Omental fat pad (tissue), 4 donors: ENCODE measurements around the gene BTNL8. TPM values are rescaled to one million over a fixed set of nuclear protein-coding genes. Genes with fewer than 3 reads are reported as not detected.

Experiments
- ATAC-seq: fragments of 150-250 bp; one replicate; pipeline ENCODE4 v1.9.1; 2016; ENCODE audit warnings: mild to moderate bottlenecking, moderate library complexity; ENCODE audit not compliant: low FRiP score
- DNase-seq: peaks from one replicate; pipeline ENCODE4 v3.0.0-alpha.2; 2019; ENCODE audit warnings: low spot score
- total RNA-seq, 4 donors: library from RNA; depleted of rRNA; stranded (reverse); fragments of >200 nt; gene quantifications; one replicate each; pipeline ENCODE4 v1.1.0, GENCODE V29; 2016
- TF ChIP-seq, protein P1 (sequence below), 3 donors: fragments of 450-650 bp; IDR thresholded peaks; one replicate each; pipeline ENCODE4 v1.5.1; 2016 to 2017; ENCODE audit warnings: antibody characterized with exemption in 3 of 3, mild to moderate bottlenecking in 3 of 3, moderate library complexity in 2 of 3

The BTNL8 gene
- total RNA-seq, 4 donors from 2014 or later, result 1.3 to 8.8 (median 3.0) TPM

GRCh38 chr5:180960209-180960608 is 61.2 kb downstream of the BTNL8 start:
- ATAC-seq, result no peak
- TF ChIP-seq, protein P1, sequence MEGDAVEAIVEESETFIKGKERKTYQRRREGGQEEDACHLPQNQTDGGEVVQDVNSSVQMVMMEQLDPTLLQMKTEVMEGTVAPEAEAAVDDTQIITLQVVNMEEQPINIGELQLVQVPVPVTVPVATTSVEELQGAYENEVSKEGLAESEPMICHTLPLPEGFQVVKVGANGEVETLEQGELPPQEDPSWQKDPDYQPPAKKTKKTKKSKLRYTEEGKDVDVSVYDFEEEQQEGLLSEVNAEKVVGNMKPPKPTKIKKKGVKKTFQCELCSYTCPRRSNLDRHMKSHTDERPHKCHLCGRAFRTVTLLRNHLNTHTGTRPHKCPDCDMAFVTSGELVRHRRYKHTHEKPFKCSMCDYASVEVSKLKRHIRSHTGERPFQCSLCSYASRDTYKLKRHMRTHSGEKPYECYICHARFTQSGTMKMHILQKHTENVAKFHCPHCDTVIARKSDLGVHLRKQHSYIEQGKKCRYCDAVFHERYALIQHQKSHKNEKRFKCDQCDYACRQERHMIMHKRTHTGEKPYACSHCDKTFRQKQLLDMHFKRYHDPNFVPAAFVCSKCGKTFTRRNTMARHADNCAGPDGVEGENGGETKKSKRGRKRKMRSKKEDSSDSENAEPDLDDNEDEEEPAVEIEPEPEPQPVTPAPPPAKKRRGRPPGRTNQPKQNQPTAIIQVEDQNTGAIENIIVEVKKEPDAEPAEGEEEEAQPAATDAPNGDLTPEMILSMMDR (IDR thresholded peaks at IDR 0.05), result no peak

GRCh38 chr5:180969406-180969805 is 70.4 kb downstream of the BTNL8 start:
- DNase-seq (no peak), ATAC-seq (no peak)
- TF ChIP-seq, protein P1 (IDR thresholded peaks at IDR 0.05), result no peak

More at GRCh38 chr5:180960209-180960608, 61.2 kb downstream of the BTNL8 start:
- no peak for DNase-seq

DNA sequence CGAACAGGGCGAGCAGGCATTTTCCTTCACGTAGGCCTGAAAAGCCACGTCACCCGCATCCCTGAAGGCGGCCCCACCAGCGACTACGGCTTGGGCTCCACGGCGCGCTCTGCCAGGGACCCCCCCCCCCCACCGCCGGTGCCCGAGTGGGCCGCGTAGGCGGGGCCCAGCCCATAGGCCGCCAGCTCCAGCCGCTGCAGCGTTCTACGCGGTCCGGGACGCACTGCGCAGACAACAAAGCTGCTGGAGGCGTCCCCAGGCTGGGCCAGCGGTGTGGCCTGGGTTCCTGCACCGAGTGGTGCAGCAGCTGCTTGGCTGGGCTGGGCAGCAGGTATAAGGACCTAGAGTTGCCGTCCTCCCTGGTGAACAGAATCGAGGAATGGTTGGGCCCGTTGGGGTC is 71.4 kb downstream of the BTNL8 start:
- no peak for DNase-seq
- TF ChIP-seq, protein P1 (IDR thresholded peaks at IDR 0.05), result no peak
- no peak for ATAC-seq

- DNase-seq, result no peak
- ATAC-seq, result no peak
- TF ChIP-seq, protein P1 (IDR thresholded peaks at IDR 0.05), result no peak
Observed at GRCh38 chr5:180970875-180971274, 71.9 kb downstream of the BTNL8 start.

GRCh38 chr5:180974612-180975315 is 75.8 kb downstream of the BTNL8 start:
- DNase-seq, result no peak
- TF ChIP-seq, protein P1 (IDR thresholded peaks at IDR 0.05), result no peak
- ATAC-seq, result no peak

GRCh38 chr5:180975338-180975737 is 76.4 kb downstream of the BTNL8 start:
- TF ChIP-seq, protein P1 (IDR thresholded peaks at IDR 0.05), result no peak
- DNase-seq (no peak), ATAC-seq (no peak)

GRCh38 chr5:180976518-180976917 is 77.6 kb downstream of the BTNL8 start:
- DNase-seq (no peak), ATAC-seq (no peak)
- TF ChIP-seq, protein P1 (IDR thresholded peaks at IDR 0.05), result no peak
